ENCODE results near the gene ZNF66.
"Not testable (repeated sequence)": the region's sequence is repeated elsewhere in the genome, so short reads cannot be mapped to it uniquely, and the experiment has no call there.

ZNF66 gene

DNA sequence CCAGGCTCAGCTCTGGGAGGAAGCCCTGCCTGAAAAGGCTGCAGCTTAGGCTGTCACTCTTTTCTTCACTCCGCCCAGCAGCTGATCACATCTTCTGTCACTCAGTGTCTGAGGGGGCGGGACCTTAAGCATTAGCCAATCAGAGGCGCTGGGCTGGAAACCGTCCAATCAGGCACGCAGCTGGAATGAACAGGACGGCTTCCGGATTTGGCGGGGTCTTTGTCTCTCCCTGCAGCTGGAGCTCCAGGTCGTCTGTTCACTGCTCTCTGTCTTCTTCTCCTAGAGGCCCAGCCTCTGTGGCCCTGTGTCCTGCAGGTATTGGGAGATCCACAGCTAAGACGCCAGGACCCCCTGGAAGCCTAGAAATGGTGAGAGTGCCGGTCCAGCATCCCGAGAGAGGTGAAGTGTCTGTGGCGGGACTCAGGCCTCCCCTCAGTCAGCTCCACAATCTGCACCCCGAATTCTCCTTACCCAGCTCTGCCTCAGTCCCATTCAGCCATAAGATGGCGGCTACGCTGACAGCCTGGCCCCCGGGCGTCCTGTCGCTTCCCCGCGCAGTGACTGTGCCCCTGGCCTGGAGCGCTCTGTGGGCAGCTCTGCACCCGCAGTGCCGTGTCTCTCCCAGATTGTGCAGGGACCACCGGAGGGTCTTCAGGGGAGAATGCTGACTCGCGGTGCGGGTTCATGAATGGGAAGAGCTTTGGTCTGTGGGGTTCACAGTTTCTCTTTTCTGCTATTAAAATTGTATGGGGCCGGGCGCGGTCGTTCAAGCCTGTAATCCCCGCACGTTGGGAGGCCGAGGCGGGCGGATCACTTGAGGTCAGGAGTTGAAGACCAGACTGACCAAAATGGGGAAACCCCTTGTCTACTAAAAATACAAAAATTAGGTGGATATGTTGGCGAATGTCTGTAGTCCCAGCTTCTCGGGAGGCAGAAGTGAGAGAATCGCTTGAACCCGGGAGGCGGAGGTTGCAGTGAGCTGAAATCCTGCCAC is at the start of gene ZNF66:
TSS of gene ZNF66 (plus strand) at position 222 of the 994 bp plus-strand sequence. CDS start at position 366, 144 bp downstream.
- peak; percentile 99 for DNase-seq (ENCODE audit: low spot score)

DNA sequence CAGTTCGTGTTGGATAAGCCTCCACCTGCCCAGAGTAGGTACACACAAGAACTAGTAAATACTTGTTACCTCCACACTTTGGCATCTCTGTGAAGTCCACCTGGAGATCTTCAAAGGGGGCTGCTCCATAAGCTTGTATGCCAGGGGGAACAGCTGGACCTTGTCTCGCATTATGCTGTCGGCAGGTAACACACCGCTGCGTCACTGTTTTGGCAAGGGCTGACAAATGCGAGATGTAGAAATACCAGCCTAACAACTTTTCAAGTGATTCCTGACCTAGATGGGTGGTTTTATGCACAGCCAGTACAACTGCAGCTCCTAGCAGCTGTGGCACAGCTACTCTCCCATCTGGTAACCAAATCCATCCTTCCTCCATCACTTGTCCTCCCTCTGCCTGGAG is 25.9 kb upstream of the ZNF66 start:
- DNase-seq (ENCODE audit: low spot score): not testable (repeated sequence)

DNA sequence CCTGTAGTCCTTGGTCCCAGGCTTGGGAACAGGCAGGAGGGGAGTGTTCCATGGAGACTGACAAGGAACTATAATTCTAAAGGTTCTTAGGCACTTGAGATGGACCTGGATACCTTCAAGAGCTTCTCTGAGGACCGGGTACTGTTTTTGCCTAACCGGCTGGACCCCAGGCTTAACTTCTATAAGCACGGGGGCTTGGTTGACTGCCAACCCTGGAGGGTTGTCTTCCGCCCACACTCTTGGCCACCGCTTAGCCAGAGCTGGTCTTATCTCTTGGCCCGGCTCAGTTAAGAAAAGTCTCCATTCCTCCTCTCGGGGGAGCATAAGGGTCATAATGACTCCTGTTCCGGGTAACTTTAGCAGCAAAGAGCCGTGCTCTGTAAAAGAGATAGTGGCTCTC is 23.8 kb upstream of the ZNF66 start:
- DNase-seq (ENCODE audit: low spot score): not testable (repeated sequence)

DNA sequence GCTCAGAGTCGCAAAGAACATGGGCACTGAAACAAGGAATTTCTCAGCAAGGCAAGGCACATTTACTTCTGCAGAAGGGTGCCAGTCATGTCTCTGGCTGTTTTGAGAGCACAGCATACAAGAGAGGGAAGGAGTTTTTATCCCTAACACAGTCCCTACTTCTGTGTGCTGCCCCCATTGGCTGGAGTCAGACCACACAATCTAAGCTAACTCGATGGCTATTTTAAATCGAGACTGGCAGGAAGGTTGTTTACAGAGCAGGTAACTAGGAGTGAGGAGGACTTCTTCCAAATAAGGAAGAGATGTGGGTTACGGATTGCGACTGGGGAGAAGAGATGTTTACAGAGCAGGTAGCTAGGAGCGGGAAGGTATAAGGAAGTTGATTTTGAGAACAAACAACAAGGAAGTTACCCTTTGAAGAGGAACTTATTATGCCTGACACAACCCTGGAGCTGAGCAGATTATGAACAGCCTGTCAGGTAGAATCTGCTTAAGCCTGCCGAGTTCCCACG is 6.8 kb upstream of the ZNF66 start:
- not testable (repeated sequence) for DNase-seq (ENCODE audit: low spot score)

DNA sequence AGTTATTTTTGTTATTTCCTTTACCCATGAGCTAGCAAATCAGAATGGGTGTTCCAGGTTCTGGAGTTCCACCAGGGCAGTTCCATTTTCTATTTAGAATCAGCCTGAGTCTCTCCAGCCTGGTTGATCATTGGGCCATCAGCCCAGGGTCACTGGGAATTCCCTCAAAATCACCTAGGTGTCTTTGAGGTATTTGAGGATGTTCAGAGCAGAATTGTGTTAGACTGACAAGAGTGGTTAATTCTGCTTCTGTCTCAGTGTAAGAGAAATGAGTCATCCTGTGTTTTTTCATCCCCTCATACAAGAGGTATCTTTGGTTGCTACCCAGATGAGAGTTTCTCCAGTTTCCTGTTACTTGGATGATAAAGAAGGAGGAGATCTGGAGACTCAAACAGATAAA is 11.7 kb downstream of the ZNF66 start:
- DNase-seq (ENCODE audit: low spot score): no peak

DNA sequence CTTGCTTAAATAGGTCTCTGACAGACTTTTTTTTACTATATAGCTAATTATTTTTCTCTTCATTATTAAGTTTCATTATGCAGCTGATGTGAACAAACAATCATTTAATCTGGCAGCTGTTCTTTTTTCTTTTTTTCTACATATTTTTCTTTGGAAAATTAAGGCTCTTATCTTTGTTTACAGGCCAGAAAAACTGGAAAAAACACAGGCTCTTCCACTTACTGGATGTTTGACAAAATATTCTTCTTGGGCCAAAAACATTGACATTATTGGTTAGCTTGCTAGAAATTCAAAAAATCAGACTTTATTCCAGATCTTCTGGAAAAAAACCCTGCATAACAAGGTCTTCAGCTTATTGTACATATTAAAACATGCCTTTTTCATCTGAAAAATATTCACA is 15.7 kb downstream of the ZNF66 start:
- DNase-seq (ENCODE audit: low spot score): no peak

DNA sequence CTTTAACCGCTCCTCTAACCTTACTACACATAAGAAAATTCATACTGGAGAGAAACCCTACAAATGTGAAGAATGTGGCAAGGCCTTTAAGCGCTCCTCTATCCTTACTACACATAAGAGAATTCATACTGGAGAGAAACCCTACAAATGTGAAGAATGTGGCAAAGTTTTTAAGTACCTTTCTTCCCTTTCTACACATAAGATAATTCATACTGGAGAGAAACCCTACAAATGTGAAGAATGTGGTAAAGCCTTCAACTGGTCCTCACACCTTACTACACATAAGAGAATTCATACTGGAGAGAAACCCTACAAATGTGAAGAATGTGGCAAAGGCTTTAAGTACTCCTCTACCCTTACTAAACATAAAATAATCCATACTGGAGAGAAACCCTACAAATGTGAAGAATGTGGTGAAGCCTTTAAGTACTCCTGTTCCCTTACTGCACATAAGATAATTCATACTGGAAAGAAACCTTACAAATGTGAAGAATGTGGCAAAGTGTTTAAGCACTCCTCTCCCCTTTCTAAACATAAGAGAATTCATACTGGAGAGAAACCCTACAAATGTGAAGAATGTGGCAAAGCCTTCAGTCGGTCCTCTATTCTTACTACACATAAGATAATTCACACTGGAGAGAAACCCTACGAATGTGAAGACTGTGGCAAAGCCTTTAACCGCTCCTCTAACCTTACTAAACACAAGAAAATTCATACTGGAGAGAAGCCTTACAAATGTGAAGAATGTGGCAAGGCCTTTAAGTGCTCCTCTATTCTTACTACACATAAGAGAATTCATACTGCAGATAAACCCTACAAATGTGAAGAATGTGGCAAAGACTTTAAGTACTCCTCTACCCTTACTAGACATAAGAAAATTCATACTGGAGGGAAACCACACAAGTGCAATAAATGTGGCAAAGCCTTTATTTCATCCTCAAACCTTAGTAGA is 30.5 kb downstream of the ZNF66 start:
- DNase-seq (ENCODE audit: low spot score): not testable (repeated sequence)

DNA sequence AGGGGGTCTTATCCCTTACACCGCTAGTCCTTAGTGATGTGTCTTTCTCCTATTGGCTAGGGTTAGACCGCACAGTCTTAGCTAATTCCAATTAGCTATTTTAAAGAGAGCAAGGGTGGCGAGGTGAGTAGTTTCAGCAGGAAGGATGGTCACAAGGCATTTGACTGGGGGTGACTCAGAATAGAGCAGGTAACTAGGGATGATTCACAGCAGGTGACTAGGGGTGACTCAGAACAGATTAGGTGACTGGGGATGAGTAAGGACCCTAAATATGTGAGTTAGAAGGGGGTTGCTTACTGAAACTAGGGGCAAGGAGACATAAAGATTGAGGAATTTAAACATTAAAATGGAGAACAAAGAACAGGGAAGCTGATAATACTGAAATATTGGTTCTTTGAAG is 64.3 kb downstream of the ZNF66 start:
- no peak for DNase-seq (ENCODE audit: low spot score)
